GM19455 (cell line): ENCODE results near the gene KLK10.

Experiments
- ATAC-seq: cut with Tn5 transposase; IDR thresholded peaks from one replicate; pipeline ENCODE4 v1.9.1; 2021; ENCODE audit not compliant: unreplicated experiment

Gene KLK10, protein sequence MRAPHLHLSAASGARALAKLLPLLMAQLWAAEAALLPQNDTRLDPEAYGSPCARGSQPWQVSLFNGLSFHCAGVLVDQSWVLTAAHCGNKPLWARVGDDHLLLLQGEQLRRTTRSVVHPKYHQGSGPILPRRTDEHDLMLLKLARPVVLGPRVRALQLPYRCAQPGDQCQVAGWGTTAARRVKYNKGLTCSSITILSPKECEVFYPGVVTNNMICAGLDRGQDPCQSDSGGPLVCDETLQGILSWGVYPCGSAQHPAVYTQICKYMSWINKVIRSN

GRCh38 chr19:51019544-51019925 is at the start of gene KLK10:
Gene KLK10 (minus strand): TSS chr19:51019709. CDS start chr19:51019130, 579 bp downstream.
- no peak for ATAC-seq

- ATAC-seq: no peak
Observed at GRCh38 chr19:51066393-51067186, 47.1 kb upstream of the KLK10 start.

- no peak for ATAC-seq
Observed at GRCh38 chr19:51065221-51065960, 45.9 kb upstream of the KLK10 start.

- no peak for ATAC-seq
Observed at GRCh38 chr19:51064534-51065220, 45.2 kb upstream of the KLK10 start, which contains the start of gene KLK13. Gene KLK13 (minus strand): TSS chr19:51065092. CDS start chr19:51065067, 25 bp downstream.

DNA sequence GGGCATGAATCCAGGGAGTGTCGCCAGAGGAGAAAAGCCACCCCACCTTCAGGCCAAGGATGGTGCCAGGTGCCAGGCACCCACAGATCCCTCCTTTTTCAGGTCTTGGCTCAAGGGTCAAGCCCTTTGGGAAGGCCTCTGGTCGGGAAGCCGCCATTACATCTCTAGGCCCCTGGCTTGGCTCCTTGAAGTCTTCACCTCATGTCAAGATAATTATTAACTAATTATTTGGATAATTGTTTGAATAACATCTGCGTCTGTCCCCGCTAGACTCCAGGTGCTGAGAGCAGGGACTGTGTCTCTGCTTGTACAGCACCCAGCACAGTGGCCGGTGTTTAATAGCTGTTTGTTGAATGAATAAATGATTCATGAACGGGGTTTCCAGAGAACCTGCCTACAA is 44.2 kb upstream of the KLK10 start:
- ATAC-seq: no peak

GRCh38 chr19:51060973-51061372 is 41.5 kb upstream of the KLK10 start:
- ATAC-seq: no peak

- no peak for ATAC-seq
Observed at GRCh38 chr19:51060336-51060735, 40.8 kb upstream of the KLK10 start.

GRCh38 chr19:51059715-51060114 is 40.2 kb upstream of the KLK10 start:
- ATAC-seq: no peak

DNA sequence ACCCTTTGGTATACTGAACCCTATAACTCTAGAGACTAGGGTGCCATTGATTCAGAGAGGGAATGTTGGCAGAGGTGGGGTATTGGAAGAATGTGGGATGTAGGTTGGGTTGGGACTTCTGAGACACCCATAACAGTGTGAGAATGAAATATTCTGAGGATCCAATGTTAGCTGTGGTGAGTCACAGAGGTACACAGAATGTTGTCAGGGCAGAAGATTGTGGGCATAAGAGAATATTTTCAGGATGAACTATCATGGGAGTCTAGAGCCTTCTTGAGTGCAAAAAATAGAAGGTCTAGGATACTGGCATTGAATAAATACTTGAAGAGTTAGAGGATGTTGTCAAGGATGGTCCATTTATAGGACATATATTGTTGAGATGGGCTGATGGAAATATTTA is 36.4 kb upstream of the KLK10 start:
- ATAC-seq: no peak

DNA sequence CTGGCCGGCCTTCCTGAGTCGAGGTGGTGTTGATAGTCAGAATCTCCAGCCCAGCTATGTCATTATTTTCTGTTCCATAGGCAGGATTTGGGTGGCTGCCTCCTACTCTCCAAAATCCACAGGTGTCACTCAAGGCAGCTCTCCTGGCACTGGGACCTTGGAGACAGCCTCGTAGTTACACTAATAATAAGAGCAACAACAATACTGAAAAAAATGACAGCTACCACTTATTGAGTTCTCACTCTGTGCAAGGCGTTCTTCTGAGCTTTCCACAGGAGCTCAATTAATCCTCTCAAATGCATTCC is 27.5 kb upstream of the KLK10 start:
- no peak for ATAC-seq

DNA sequence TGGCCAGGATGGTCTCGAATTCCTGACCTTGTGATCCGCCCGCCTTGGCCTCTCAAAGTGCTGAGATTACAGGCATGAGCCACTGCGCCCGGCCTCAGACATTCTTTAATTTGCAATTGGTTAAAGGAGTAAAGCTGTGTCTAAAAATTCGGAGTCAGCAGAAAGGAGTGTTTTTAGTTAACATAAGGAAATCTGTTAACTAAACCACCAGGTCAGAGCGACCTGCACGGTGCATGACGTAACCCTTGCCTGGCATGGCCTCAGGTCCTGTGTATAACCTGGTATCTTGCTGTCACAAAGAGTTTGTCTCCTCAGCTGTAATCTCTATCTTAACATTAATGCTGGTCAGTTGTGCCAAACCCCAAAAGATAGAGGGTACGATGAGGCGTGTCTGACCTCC is 24.8 kb upstream of the KLK10 start:
- no peak for ATAC-seq

DNA sequence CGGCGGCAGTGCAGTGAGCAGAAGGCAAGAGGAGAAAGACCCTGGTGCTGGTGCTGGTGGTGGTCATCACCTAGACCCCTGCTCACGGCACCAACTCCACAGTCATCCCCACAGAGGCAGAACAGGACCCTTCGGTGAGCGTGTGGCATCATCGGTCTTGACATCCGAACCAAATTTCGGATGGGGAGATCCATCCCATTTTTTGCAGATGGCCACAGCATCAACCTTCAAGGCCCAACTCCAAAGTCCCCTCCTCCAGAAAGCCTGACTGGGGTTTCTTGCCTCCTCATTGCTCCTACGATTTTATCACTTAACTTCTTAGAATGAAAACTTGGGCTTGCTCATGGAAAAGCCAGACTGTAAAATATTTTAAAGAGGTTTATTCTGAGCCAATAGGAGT is 24.0 kb upstream of the KLK10 start:
- ATAC-seq: no peak

GRCh38 chr19:51040151-51040550 is 20.6 kb upstream of the KLK10 start:
- no peak for ATAC-seq

DNA sequence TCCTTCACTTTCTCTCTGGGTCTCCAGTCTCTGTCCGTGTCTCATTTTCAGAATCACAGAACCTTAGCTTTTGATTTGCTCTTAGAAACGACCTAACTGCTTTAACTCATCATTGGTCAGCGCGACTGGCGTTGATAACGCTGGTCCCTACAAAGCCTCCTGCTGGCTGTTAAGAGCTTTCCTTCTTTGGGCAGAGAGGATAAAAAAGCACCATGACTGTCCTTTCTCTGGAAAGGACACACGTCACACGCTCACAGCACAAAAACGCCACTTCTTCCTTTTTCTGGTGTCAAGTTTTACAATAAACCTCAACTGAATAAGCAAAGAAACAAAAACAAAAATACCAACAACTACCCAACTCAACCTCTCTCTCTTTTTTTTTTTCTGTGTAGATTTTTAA is 17.0 kb upstream of the KLK10 start:
- no peak for ATAC-seq

DNA sequence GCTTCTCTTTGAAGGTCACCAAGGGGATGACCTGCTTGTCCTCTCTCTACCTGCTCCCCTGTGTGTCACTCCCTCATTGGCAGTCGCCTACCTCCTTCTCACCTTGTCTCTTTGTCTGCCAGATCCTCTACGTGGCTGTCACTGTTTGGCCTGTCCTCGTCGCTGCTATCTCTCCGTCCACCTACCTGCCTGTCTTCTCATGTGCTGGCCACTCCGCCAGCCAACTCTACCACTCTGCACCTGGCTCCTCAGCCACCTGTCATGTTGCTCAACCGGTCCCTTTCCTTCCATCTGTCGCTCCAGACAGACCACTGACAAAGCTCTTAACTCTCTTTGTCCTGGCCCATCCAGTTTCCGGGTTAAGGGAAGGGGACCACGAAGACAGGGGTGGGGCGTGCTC is 15.2 kb upstream of the KLK10 start, which contains the start of gene KLK12:
KLK12 (minus strand) TSS at position 299 of the 400 bp plus-strand sequence. CDS start 381 bp downstream, outside the sequence.
- no peak for ATAC-seq

GRCh38 chr19:51031880-51032225 is 12.3 kb upstream of the KLK10 start:
- ATAC-seq: no peak

DNA sequence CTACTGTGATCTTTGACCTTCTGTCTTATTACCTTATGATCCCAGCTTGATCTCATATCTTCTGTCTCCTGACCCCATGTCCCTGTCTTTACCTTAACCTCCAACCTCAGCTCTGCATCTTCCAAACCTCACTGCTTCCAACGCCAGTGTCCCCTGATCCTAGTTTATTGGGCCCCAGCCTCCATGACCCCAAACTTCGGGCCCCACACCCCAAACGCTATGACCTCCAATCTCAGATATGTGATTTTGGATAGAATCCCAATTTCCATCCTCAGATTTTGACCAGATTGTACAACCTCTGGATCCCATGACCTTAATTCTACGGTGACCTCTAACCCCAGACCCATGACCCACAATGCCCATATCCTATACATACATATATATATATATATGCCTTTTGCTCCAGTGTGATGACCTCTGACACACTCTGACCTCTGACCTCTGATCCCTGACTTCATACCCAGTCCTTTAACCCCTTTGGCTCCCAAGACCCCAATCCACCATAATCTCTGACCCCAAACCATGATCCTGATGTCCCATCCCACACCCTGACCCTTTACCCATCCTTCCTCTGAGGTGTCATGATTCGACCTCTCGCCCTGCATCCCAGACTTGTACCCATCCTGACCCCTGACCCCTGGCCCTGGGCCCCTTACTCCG is 11.8 kb upstream of the KLK10 start:
- ATAC-seq: no peak

DNA sequence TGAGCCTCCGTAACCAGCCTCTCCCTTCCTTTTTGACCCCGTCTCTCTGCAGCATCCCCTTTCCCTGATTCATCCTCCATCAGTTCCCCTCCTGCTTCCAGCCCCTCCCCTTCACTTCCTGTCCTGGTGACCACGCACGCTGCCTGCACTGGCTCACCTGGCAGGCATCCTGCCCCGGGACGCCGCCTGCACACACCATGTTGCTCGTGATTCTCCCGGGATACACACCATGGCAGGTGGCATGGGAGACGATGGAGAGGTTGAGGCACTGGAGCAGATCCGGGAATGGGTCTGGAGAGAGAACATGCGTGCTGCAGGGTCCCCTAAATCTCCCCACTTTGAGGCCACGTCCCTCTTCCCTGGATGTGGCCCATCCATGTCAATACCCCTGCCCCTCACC is 11.1 kb upstream of the KLK10 start:
- no peak for ATAC-seq

DNA sequence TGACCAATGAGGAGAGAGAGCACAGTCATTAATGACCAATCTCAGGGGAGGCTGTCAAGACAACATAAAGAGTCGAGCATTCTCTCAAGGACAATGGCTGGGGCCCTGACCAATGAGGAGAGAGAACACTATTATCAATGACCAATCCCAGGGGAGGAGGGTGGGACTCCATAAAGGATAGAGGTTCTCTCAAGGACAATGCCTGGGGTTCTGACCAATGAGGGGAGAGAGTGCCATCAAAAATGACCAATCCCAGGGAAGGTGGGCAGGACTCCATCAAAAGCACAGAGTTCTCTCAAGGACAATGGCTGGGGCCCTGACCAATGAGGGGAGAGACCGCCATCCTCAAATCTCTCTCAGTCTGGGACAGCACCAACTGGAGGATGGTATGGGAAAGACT is 10.2 kb upstream of the KLK10 start:
- ATAC-seq: no peak

- ATAC-seq: no peak
Observed at GRCh38 chr19:51027873-51028272, 8.4 kb upstream of the KLK10 start.
